ENCODE data around the gene PSME3IP1. TPM values are rescaled to one million over a fixed set of nuclear protein-coding genes. Genes with fewer than 3 reads are reported as not detected.

PSME3IP1 gene
- total RNA-seq, 2 donors from 2014 or later, result 26.7 to 32.9 TPM

DNA sequence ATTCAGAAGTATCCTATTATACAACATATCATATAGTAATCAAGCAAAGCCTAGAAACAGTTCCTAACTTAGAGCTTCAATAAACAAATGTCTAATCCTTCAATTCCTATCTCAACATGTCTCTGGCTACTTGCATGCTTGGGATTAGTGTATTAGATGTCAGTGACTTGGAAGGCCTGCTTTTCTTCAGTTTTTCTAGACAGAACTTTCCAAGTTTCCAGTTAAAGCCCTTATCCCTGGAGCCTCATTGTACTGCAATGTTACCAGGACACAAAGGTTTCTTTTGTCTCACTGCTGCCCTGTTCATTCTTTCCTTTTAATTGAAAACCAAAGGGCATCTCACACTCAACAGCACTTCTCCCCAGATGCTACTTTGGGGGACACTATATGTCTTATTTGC, 16.5 kb downstream of the PSME3IP1 start:
- ATAC-seq (no peak), DNase-seq (no peak)
- no peak for TF ChIP-seq POLR2A (IDR thresholded peaks at IDR 0.05)
- TF ChIP-seq, protein P1, sequence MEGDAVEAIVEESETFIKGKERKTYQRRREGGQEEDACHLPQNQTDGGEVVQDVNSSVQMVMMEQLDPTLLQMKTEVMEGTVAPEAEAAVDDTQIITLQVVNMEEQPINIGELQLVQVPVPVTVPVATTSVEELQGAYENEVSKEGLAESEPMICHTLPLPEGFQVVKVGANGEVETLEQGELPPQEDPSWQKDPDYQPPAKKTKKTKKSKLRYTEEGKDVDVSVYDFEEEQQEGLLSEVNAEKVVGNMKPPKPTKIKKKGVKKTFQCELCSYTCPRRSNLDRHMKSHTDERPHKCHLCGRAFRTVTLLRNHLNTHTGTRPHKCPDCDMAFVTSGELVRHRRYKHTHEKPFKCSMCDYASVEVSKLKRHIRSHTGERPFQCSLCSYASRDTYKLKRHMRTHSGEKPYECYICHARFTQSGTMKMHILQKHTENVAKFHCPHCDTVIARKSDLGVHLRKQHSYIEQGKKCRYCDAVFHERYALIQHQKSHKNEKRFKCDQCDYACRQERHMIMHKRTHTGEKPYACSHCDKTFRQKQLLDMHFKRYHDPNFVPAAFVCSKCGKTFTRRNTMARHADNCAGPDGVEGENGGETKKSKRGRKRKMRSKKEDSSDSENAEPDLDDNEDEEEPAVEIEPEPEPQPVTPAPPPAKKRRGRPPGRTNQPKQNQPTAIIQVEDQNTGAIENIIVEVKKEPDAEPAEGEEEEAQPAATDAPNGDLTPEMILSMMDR (IDR thresholded peaks at IDR 0.05), result no peak
- Histone ChIP-seq H3K4me3 (no peak overlapping the region), H3K9me3 (no peaks in the 10 kb centered on the region), H3K27ac (no peak overlapping the region), H3K27me3 (no peaks in the 10 kb centered on the region), H3K4me1 (peaks cover 17% of the 10 kb centered on the region), H3K36me3 (replicated peaks in 1 of 2; ENCODE audit: insufficient read depth in 1 of 2, low read depth in 2 of 2) (peaks cover 6 to 14% of the 10 kb centered on the region in 2 donors)
- intact Hi-C loops (cut with DNase I), result no loop called here

- TF ChIP-seq, protein P1 (IDR thresholded peaks at IDR 0.05), result peak in 5 of 7 experiments; percentile 25 to 57 (median 38)
- no peak for TF ChIP-seq POLR2A (IDR thresholded peaks at IDR 0.05)
- H3K36me3 ChIP-seq (replicated peaks in 1 of 2; ENCODE audit: insufficient read depth in 1 of 2, low read depth in 2 of 2), result peaks cover 6 to 18% of the 10 kb centered on the region in 2 donors
- ATAC-seq, result no peak
- peaks cover 17% of the 10 kb centered on the region for H3K4me1 ChIP-seq
- no peak overlapping the region for H3K4me3 ChIP-seq
- no peaks in the 10 kb centered on the region for H3K27me3 ChIP-seq
- WGBS, 2 donors, result 30 to 41% methylated on average over 4 of the region's 4 CpGs
- DNase-seq, result no peak
- no peak overlapping the region for H3K27ac ChIP-seq
- intact Hi-C loops (cut with DNase I), result no loop called here
- no peaks in the 10 kb centered on the region for H3K9me3 ChIP-seq
These were observed 17.9 kb downstream of the PSME3IP1 start for GRCh38 chr16:57167953-57168352.

- Histone ChIP-seq H3K36me3 (replicated peaks in 1 of 2; ENCODE audit: insufficient read depth in 1 of 2, low read depth in 2 of 2) (peaks cover 5 to 17% of the 10 kb centered on the region in 2 donors), H3K27ac (peak overlapping the region in 1 of 4 donors; percentile 59), H3K9me3 (no peaks in the 10 kb centered on the region), H3K4me3 (no peak overlapping the region), H3K27me3 (no peaks in the 10 kb centered on the region), H3K4me1 (peaks cover 17% of the 10 kb centered on the region)
- WGBS, 2 donors, result 67 to 69% methylated on average over 3 of the region's 3 CpGs
- TF ChIP-seq, protein P1 (IDR thresholded peaks at IDR 0.05), result no peak
- no peak for TF ChIP-seq POLR2A (IDR thresholded peaks at IDR 0.05)
- intact Hi-C loops (cut with DNase I), result no loop called here
- DNase-seq (no peak), ATAC-seq (no peak)
These were observed 18.3 kb downstream of the PSME3IP1 start for GRCh38 chr16:57167538-57167937.

- WGBS, 2 donors, result 79 to 87% methylated on average over 7 of the region's 7 CpGs
These were observed 18.9 kb downstream of the PSME3IP1 start for GRCh38 chr16:57166951-57167350.

GRCh38 chr16:57166451-57166850, 19.4 kb downstream of the PSME3IP1 start:
- Histone ChIP-seq H3K27ac (peak overlapping the region in 3 of 4 donors; percentile 51 to 59 (median 57)), H3K4me3 (no peak overlapping the region), H3K4me1 (peaks cover 17% of the 10 kb centered on the region), H3K36me3 (replicated peaks in 1 of 2; ENCODE audit: insufficient read depth in 1 of 2, low read depth in 2 of 2) (peaks cover 0 to 14% of the 10 kb centered on the region in 2 donors), H3K27me3 (no peaks in the 10 kb centered on the region), H3K9me3 (no peaks in the 10 kb centered on the region)
- ATAC-seq, result no peak
- intact Hi-C loops (cut with DNase I), result no loop called here
- no peak for DNase-seq
- no peak for TF ChIP-seq POLR2A (IDR thresholded peaks at IDR 0.05)
- TF ChIP-seq, protein P1 (IDR thresholded peaks at IDR 0.05), result no peak

More at GRCh38 chr16:57166951-57167350, 18.9 kb downstream of the PSME3IP1 start:
- H3K36me3 ChIP-seq (replicated peaks in 1 of 2; ENCODE audit: insufficient read depth in 1 of 2, low read depth in 2 of 2), result peaks cover 0 to 17% of the 10 kb centered on the region in 2 donors
- H3K27ac ChIP-seq, result peak overlapping the region in 2 of 4 donors; percentile 57 to 59
- intact Hi-C loops (cut with DNase I), result no loop called here
- peaks cover 17% of the 10 kb centered on the region for H3K4me1 ChIP-seq
- ATAC-seq, result no peak
- TF ChIP-seq, protein P1 (IDR thresholded peaks at IDR 0.05), result no peak
- TF ChIP-seq POLR2A (IDR thresholded peaks at IDR 0.05), result peak in 1 of 3 donors; percentile 6
- no peaks in the 10 kb centered on the region for H3K9me3 ChIP-seq
- DNase-seq, result peak in 1 of 4 donors; percentile 22
- no peaks in the 10 kb centered on the region for H3K27me3 ChIP-seq
- H3K4me3 ChIP-seq, result no peak overlapping the region

Data from body of pancreas (tissue), 4 donors.